DOHH2 (cell line): Measurements from ENCODE around the gene TMEM250.

Source experiments
- H3F3A ChIP-seq: fragments of 200-600 bp; sonication (generic), shearing (Covaris generic); 2 replicates; pipeline ENCODE4 v1.6.0; 2016; ENCODE audit warnings: antibody characterized with exemption, mild to moderate bottlenecking; ENCODE audit not compliant: control insufficient read depth, insufficient read depth
- H3K27ac ChIP-seq: fragments of 200-600 bp; sonication (generic); 2 replicates; pipeline ENCODE4 v1.5.1; 2014; ENCODE audit warnings: low read depth, mild to moderate bottlenecking, low read length, moderate library complexity
- H3K27me3 ChIP-seq: fragments of 200-600 bp; sonication (generic); 2 replicates; pipeline ENCODE4 v1.6.1; 2014; ENCODE audit warnings: mild to moderate bottlenecking, low read length, mixed read lengths; ENCODE audit not compliant: control insufficient read depth
- H3K36me3 ChIP-seq: fragments of 200-600 bp; sonication (generic); 2 replicates; pipeline ENCODE4 v1.6.1; 2014; ENCODE audit warnings: mild to moderate bottlenecking, low read length, moderate library complexity, mixed read lengths; ENCODE audit not compliant: control insufficient read depth
- H3K4me1 ChIP-seq: fragments of 200-600 bp; sonication (generic); 2 replicates; pipeline ENCODE4 v1.6.1; 2014; ENCODE audit warnings: mild to moderate bottlenecking, low read length, mixed read lengths; ENCODE audit not compliant: control insufficient read depth
- H3K4me2 ChIP-seq: fragments of 200-600 bp; sonication (generic); 2 replicates; pipeline ENCODE4 v1.6.0; 2014; ENCODE audit warnings: mild to moderate bottlenecking, low read length, moderate library complexity
- H3K4me3 ChIP-seq: fragments of 200-600 bp; sonication (generic); 2 replicates; pipeline ENCODE4 v1.5.1; 2014; ENCODE audit warnings: mild to moderate bottlenecking, low read length, mixed read lengths
- H3K79me2 ChIP-seq: fragments of 200-600 bp; sonication (generic); 2 replicates; pipeline ENCODE4 v1.6.1; 2014; ENCODE audit warnings: mild to moderate bottlenecking, low read length, mixed read lengths; ENCODE audit not compliant: control insufficient read depth
- H3K9me2 ChIP-seq: fragments of 200-600 bp; sonication (generic); replicated peaks from 2 replicates; pipeline ENCODE4 v1.6.1; 2014; ENCODE audit warnings: mild to moderate bottlenecking, low read length, mixed read lengths; ENCODE audit not compliant: control insufficient read depth
- H3K9me3 ChIP-seq: fragments of 200-600 bp; sonication (generic); 2 replicates; pipeline ENCODE4 v1.6.1; 2014; ENCODE audit warnings: antibody characterized with exemption, low read length, mixed read lengths; ENCODE audit not compliant: control insufficient read depth, insufficient read depth
- H4K20me1 ChIP-seq: fragments of 200-600 bp; sonication (generic); 2 replicates; pipeline ENCODE4 v1.6.0; 2014; ENCODE audit warnings: low read depth, mild to moderate bottlenecking, antibody characterized with exemption, low read length, moderate library complexity; ENCODE audit not compliant: control insufficient read depth, insufficient read depth
- CTCF ChIP-seq: fragments of 200-600 bp; sonication (generic); IDR thresholded peaks from one replicate; pipeline ENCODE4 v1.5.1; 2014; ENCODE audit warnings: antibody characterized with exemption, mild to moderate bottlenecking, low read depth, low read length; ENCODE audit not compliant: poor library complexity, severe bottlenecking
- EZH2phosphoT487 ChIP-seq: fragments of 200-600 bp; sonication (generic); IDR thresholded peaks from 2 replicates; pipeline ENCODE4 v1.6.1; 2017; ENCODE audit warnings: borderline replicate concordance, mild to moderate bottlenecking, antibody characterized with exemption, low read length, moderate library complexity, mixed read lengths

TMEM250 gene

GRCh38 chr9:136081113-136081825, 37.4 kb downstream of the TMEM250 start:
- no peak overlapping the region for H3K27ac ChIP-seq
- H3K4me2 ChIP-seq: no peak overlapping the region
- no peaks in the 10 kb centered on the region for H3K36me3 ChIP-seq
- no peak for TF ChIP-seq EZH2phosphoT487
- TF ChIP-seq CTCF: no peak
- no peaks in the 10 kb centered on the region for H3K9me2 ChIP-seq
- no peaks in the 10 kb centered on the region for H3K4me1 ChIP-seq
- no peak overlapping the region for H3K4me3 ChIP-seq
- H3F3A ChIP-seq: no peaks in the 10 kb centered on the region
- no peaks in the 10 kb centered on the region for H3K9me3 ChIP-seq
- no peaks in the 10 kb centered on the region for H4K20me1 ChIP-seq
- H3K27me3 ChIP-seq: no peaks in the 10 kb centered on the region
- H3K79me2 ChIP-seq: no peaks in the 10 kb centered on the region

GRCh38 chr9:136080716-136081112, 38.0 kb downstream of the TMEM250 start:
- Histone ChIP-seq H3F3A (no peaks in the 10 kb centered on the region), H3K4me1 (no peaks in the 10 kb centered on the region), H3K27ac (no peak overlapping the region), H3K36me3 (no peaks in the 10 kb centered on the region), H3K4me3 (no peak overlapping the region), H3K9me3 (no peaks in the 10 kb centered on the region), H4K20me1 (no peaks in the 10 kb centered on the region), H3K79me2 (no peaks in the 10 kb centered on the region), H3K4me2 (no peak overlapping the region), H3K27me3 (no peaks in the 10 kb centered on the region), H3K9me2 (no peaks in the 10 kb centered on the region)
- no peak for TF ChIP-seq CTCF
- TF ChIP-seq EZH2phosphoT487: no peak

- H4K20me1 ChIP-seq: no peaks in the 10 kb centered on the region
- H3K36me3 ChIP-seq: no peaks in the 10 kb centered on the region
- no peak overlapping the region for H3K4me2 ChIP-seq
- H3K27ac ChIP-seq: no peak overlapping the region
- no peak overlapping the region for H3K4me3 ChIP-seq
- no peaks in the 10 kb centered on the region for H3K9me3 ChIP-seq
- H3K27me3 ChIP-seq: no peaks in the 10 kb centered on the region
- no peaks in the 10 kb centered on the region for H3K4me1 ChIP-seq
- H3K9me2 ChIP-seq: no peaks in the 10 kb centered on the region
- TF ChIP-seq EZH2phosphoT487 (no peak), CTCF (no peak)
- H3F3A ChIP-seq: no peaks in the 10 kb centered on the region
- no peaks in the 10 kb centered on the region for H3K79me2 ChIP-seq
Observed at GRCh38 chr9:136079916-136080246, 38.8 kb downstream of the TMEM250 start.
